Neuronal stem cell (in vitro differentiated cells): Measurements from ENCODE around the gene MAGEA9B.
"Not testable (repeated sequence)": the region's sequence is repeated elsewhere in the genome, so short reads cannot be mapped to it uniquely, and the experiment has no call there.

Experiments used
- DNase-seq: peaks from one replicate; pipeline ENCODE4 v3.0.0-alpha.2; 2013; ENCODE audit warnings: low spot score
- H2AFZ ChIP-seq: one replicate; pipeline ENCODE4 v1.6.1; 2013; ENCODE audit warnings: mild to moderate bottlenecking, low read length, inconsistent platforms
- H2AK5ac ChIP-seq: 2 replicates; pipeline ENCODE4 v1.6.1; 2013; ENCODE audit warnings: low read depth, mild to moderate bottlenecking, inconsistent platforms, low read length, moderate library complexity, mixed read lengths
- H2BK120ac ChIP-seq: 2 replicates; pipeline ENCODE4 v1.6.1; 2013; ENCODE audit warnings: low read depth, mild to moderate bottlenecking, inconsistent platforms, low read length, moderate library complexity, mixed read lengths
- H2BK12ac ChIP-seq: one replicate; pipeline ENCODE4 v1.6.1; 2013; ENCODE audit warnings: low read length, inconsistent platforms
- H2BK15ac ChIP-seq: 2 replicates; pipeline ENCODE4 v1.6.1; 2013; ENCODE audit warnings: mild to moderate bottlenecking, low read length, inconsistent platforms, mixed read lengths
- H2BK5ac ChIP-seq: one replicate; pipeline ENCODE4 v1.6.1; 2013; ENCODE audit warnings: inconsistent platforms, mild to moderate bottlenecking, low read length, moderate library complexity
- H3K14ac ChIP-seq: one replicate; pipeline ENCODE4 v1.6.1; 2013; ENCODE audit warnings: low read length, inconsistent platforms
- H3K18ac ChIP-seq: 2 replicates; pipeline ENCODE4 v1.6.1; 2013; ENCODE audit warnings: low read length, inconsistent platforms
- H3K23ac ChIP-seq: 2 replicates; pipeline ENCODE4 v1.6.1; 2013; ENCODE audit warnings: low read depth, mild to moderate bottlenecking, mixed read lengths, low read length, inconsistent platforms; ENCODE audit not compliant: poor library complexity
- H3K27ac ChIP-seq: replicated peaks from 3 replicates; pipeline ENCODE4 v1.5.1; 2013; ENCODE audit warnings: low read length, inconsistent platforms
- H3K27me3 ChIP-seq, 3 experiments: 2 replicates each; pipeline ENCODE4 v1.6.1; 2013; ENCODE audit warnings: low read length in 3 of 3, mild to moderate bottlenecking in 2 of 3, inconsistent platforms in 1 of 3, low read depth in 1 of 3, mixed read lengths in 1 of 3, moderate library complexity in 1 of 3; ENCODE audit not compliant: control insufficient read depth in 3 of 3, insufficient read depth in 3 of 3
- H3K36me3 ChIP-seq, 2 donors: replicated peaks in 1 of 2; 2 replicates each; pipeline ENCODE4 v1.6.1; 2013; ENCODE audit warnings: low read length in 2 of 2; ENCODE audit not compliant: control insufficient read depth in 2 of 2, insufficient read depth in 2 of 2
- H3K4ac ChIP-seq: 2 replicates; pipeline ENCODE4 v1.6.1; 2013; ENCODE audit warnings: inconsistent platforms, mild to moderate bottlenecking, low read length, moderate library complexity
- H3K4me1 ChIP-seq, 2 donors: 1 replicate in 1 of 2; 2 replicates in 1 of 2; pipeline ENCODE4 v1.6.1; 2013; ENCODE audit warnings: low read length in 2 of 2, low read depth in 1 of 2; ENCODE audit not compliant: control insufficient read depth in 2 of 2, insufficient read depth in 1 of 2
- H3K4me2 ChIP-seq: one replicate; pipeline ENCODE4 v1.6.1; 2013; ENCODE audit warnings: mild to moderate bottlenecking, low read length, inconsistent platforms; ENCODE audit not compliant: insufficient read depth, poor library complexity, severe bottlenecking
- H3K4me3 ChIP-seq, 2 donors: 2 replicates each; pipeline ENCODE4 v1.5.1; 2013; ENCODE audit warnings: low read length in 2 of 2, mild to moderate bottlenecking in 2 of 2, inconsistent platforms in 1 of 2, moderate library complexity in 1 of 2
- H3K79me1 ChIP-seq: one replicate; pipeline ENCODE4 v1.6.1; 2013; ENCODE audit warnings: low read depth, mild to moderate bottlenecking, inconsistent platforms, low read length, moderate library complexity
- H3K9ac ChIP-seq: one replicate; pipeline ENCODE4 v1.6.1; 2013; ENCODE audit warnings: mild to moderate bottlenecking, low read depth, low read length, inconsistent platforms; ENCODE audit not compliant: poor library complexity
- H3K9me3 ChIP-seq, 2 donors: replicated peaks in 1 of 2; 2 replicates each; pipeline versions ENCODE3 to v1.6.1; 2013; ENCODE audit warnings: low read length in 2 of 2, mild to moderate bottlenecking in 2 of 2, inconsistent platforms in 1 of 2, low read depth in 1 of 2, mixed read lengths in 1 of 2, moderate library complexity in 1 of 2; ENCODE audit not compliant: control insufficient read depth in 2 of 2, insufficient read depth in 1 of 2
- H4K8ac ChIP-seq: one replicate; pipeline ENCODE4 v1.6.1; 2013; ENCODE audit warnings: low read depth, mild to moderate bottlenecking, inconsistent platforms, low read length, moderate library complexity
- H4K91ac ChIP-seq: one replicate; pipeline ENCODE4 v1.6.1; 2013; ENCODE audit warnings: low read length, low read depth, mild to moderate bottlenecking, inconsistent platforms; ENCODE audit not compliant: poor library complexity
- whole genome bisulfite sequencing, 2 donors: extraction: QIAGEN DNeasy Blood & Tissue Kit; methylation state at CpG; one replicate each; pipeline ENCODE4 v1.1.7; 2013; ENCODE audit warnings: missing lambda C conversion rate in 2 of 2, mixed read lengths in 1 of 2; ENCODE audit not compliant: insufficient read length in 2 of 2, insufficient replicate concordance in 1 of 2; ENCODE audit errors: extremely low coverage in 2 of 2; 5-methylcytosine and 5-hydroxymethylcytosine counted together

Gene MAGEA9B

DNA sequence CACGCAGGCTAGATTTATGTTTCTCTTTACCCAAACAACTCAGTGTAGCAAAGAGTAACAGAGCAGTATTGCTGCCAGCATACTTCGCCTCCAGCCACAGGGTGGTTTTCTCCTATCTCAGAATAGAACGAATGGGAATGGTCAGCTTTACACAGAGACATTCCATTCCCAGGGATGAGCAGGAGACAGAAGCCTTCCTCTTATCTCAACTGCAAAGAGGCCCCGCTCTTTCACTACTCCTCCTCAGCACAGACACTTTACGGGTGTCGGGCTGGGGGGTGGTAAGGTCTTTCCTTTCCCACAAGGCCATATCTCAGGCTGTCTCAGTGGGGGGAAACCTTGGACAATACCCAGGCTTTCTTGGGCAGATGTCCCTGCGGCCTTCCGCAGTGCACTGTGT, 39.6 kb upstream of the MAGEA9B start:
- no CpG with 5 or more reads among the region's 8 CpGs for WGBS, 2 donors
- not testable (repeated sequence) for H3K4me1 ChIP-seq, H3K23ac ChIP-seq, H4K91ac ChIP-seq, H3K79me1 ChIP-seq, H3K4me3 ChIP-seq, DNase-seq, H2BK15ac ChIP-seq, H3K4ac ChIP-seq, H2BK120ac ChIP-seq, H2BK5ac ChIP-seq, H3K9me3 ChIP-seq, H2AFZ ChIP-seq, H3K4me2 ChIP-seq, H3K27ac ChIP-seq, H3K14ac ChIP-seq, H3K18ac ChIP-seq, H2BK12ac ChIP-seq, H3K9ac ChIP-seq, H3K27me3 ChIP-seq, H3K36me3 ChIP-seq, H4K8ac ChIP-seq, H2AK5ac ChIP-seq

DNA sequence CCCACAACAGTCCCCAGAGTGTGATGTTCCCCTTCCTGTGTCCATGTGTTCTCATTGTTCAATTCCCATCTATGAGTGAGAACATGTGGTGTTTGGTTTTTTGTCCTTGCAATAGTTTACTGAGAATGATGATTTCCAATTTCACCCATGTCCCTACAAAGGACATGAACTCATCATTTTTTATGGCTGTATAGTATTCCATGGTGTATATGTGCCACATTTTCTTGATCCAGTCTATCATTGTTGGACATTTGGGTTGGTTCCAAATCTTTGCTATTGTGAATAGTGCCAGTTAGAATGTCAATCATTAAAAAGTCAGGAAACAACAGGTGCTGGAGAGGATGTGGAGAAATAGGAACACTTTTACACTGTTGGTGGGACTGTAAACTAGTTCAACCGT, 32.4 kb upstream of the MAGEA9B start:
- H4K91ac ChIP-seq, H3K27ac ChIP-seq, H2BK15ac ChIP-seq, H4K8ac ChIP-seq, H2BK5ac ChIP-seq, H3K27me3 ChIP-seq, H3K9me3 ChIP-seq, H3K4me1 ChIP-seq, H2AFZ ChIP-seq, H3K4me2 ChIP-seq, H3K18ac ChIP-seq, H3K9ac ChIP-seq, H3K36me3 ChIP-seq, H2BK120ac ChIP-seq, DNase-seq, H2AK5ac ChIP-seq, H3K4ac ChIP-seq, H3K4me3 ChIP-seq, H3K14ac ChIP-seq, H3K79me1 ChIP-seq, H2BK12ac ChIP-seq, H3K23ac ChIP-seq: not testable (repeated sequence)
- WGBS, 2 donors: no CpG with 5 or more reads among the region's 1 CpG

DNA sequence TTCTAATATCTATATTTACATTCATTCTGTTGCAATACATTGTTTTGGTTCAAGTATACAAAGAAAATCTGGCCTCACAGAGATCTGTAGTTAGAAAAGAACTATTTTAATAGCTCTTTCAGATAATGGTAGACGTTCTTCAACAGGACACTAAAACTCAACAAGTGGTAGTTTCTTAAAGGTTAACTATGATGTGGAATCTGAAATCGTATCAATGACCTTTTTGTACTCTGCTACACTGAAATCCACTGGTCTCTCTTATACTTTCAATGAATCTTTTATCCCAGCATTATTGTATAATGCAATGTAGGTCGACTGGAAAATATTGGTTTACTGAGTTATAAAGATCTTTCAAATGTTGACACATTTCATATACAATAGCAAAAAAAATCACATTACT, 31.6 kb upstream of the MAGEA9B start:
- Histone ChIP-seq H3K14ac (no peak overlapping the region), H2AK5ac (no peak overlapping the region), H3K18ac (no peak overlapping the region), H4K91ac (no peak overlapping the region), H2BK5ac (no peak overlapping the region), H3K36me3 (no peaks in the 10 kb centered on the region), H3K4me2 (no peak overlapping the region), H3K4me1 (no peaks in the 10 kb centered on the region), H3K79me1 (peaks cover 1% of the 10 kb centered on the region), H2AFZ (no peak overlapping the region), H3K4me3 (no peak overlapping the region), H2BK120ac (no peak overlapping the region), H3K23ac (no peak overlapping the region), H3K27ac (no peak overlapping the region), H2BK12ac (no peak overlapping the region), H3K27me3 (no peaks in the 10 kb centered on the region), H2BK15ac (no peak overlapping the region), H3K4ac (no peak overlapping the region), H4K8ac (no peak overlapping the region), H3K9me3 (no peaks in the 10 kb centered on the region), H3K9ac (no peak overlapping the region)
- no CpG with 5 or more reads among the region's 3 CpGs for WGBS, 2 donors
- no peak for DNase-seq

DNA sequence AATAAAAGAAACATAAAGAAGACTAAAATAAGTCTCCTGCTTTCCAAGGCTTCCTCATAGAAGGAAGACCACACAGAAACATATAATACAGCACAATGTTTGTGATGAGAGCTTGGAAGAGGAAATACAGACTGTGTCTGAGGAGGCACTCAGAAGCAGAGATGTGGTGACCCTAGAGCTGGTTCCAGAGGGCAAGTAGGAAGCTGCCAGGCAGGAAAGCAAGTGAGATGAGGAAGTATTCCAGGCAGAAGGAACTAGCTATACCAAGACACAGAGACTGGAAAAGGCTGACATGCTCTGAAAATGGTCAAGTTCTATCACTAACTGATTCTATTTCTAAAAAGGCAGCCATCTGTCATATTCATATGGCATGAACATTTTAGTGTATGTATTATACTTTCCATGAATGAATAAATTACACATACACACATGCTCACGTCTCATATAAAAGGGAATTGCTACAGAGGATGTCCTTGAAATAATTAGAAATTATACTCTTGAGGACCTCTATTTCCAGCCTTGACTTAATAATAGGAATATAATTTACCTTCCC, 24.4 kb upstream of the MAGEA9B start:
- H2BK15ac ChIP-seq: no peak overlapping the region
- no peaks in the 10 kb centered on the region for H3K27me3 ChIP-seq
- no peak overlapping the region for H4K91ac ChIP-seq
- peaks cover 0 to 15% of the 10 kb centered on the region in 2 donors for H3K36me3 ChIP-seq
- no peak overlapping the region for H4K8ac ChIP-seq
- no peak overlapping the region for H3K9ac ChIP-seq
- no peak overlapping the region for H2BK120ac ChIP-seq
- no peak overlapping the region for H2AFZ ChIP-seq
- H3K4me1 ChIP-seq: no peaks in the 10 kb centered on the region
- no CpG with 5 or more reads among the region's 1 CpG for WGBS, 2 donors
- no peak for DNase-seq
- no peak overlapping the region for H3K4ac ChIP-seq
- no peak overlapping the region for H3K4me2 ChIP-seq
- H3K79me1 ChIP-seq: no peaks in the 10 kb centered on the region
- H2AK5ac ChIP-seq: no peak overlapping the region
- no peak overlapping the region for H2BK5ac ChIP-seq
- H3K4me3 ChIP-seq: no peak overlapping the region
- no peak overlapping the region for H3K18ac ChIP-seq
- H2BK12ac ChIP-seq: no peak overlapping the region
- no peak overlapping the region for H3K14ac ChIP-seq
- no peaks in the 10 kb centered on the region for H3K9me3 ChIP-seq
- no peak overlapping the region for H3K23ac ChIP-seq
- H3K27ac ChIP-seq: no peak overlapping the region
